ENCODE data around the gene MACROD2.
A peak's percentile ranks its signal among the peaks of the same experiment; 100 is the strongest.

The MACROD2 gene

DNA sequence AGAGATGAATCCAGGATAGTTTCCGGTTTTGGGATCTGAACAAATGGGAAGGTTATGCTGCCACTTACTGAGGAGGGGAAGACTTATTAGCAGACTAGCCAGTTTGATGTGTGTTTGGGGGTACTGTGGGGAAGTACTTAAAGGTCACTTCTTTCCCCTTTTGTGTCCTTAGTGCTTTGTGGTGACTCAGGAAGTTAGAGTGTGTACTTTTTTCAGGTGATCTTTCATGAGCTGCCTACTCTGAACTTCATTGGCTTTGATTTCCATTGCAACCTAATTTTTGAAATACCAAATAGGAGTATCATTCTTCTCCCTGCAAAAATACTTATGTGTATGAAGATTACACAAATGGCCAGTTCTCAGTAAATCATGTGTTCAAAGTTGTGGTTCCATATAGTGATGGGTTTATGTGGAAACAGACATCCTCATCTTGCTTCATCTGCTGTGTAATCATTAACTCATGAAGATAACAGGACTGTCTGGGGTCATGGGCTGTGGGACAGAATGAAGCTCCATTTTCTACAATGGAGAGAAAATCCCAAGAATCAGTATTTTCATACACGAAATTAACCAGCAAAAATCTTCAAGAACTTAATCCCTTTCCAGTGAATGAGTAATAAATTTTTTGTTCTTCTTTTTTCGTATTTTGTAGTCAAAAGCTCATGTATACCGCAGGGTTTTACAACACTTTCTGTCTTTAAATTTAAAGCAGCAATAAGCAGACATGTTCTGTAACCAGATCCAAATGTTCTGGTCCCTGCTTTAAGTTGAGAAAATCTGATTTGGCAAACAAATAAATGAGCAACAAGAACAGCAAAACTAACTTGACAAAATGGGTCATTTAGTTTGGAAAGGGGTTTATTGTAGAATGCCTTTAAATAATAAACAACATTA is 614.3 kb downstream of the MACROD2 start:
- no peak for DNase-seq

DNA sequence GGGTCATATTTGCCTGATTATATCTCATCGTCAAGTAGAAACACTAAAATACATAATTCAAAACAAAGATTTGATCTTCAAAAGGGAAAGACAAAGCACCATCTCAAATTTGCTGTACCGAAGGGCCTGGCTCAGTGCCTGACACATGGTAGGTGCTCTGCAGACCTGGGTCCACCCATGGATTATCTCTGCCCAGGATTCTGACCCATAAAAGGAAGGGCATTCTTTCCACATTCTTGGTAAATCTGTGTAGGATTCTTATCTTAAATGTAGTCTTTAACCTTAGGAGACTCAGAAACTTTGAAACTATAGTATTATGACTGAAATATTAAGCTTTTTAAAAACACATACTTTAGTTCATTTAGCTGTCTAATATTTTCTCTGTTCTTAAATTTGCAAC is 616.2 kb downstream of the MACROD2 start:
- no peak for DNase-seq

DNA sequence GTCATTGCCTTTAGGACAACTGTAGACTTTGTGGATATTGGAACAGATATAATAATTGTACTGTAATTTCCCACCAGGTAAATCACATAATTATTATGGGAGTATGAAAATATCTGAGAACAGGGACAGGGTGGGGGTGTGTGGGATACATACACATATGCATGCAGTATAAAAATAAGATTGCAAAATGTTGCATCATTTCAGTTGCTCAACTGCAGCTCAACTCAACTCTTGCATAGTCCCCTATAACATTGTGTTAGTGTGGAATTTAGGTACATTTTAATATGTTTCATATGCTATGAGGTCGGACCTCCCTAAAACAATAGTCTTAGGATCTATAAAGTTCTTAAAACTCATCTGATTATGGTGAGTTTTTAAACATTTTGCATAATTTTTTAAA is 617.1 kb downstream of the MACROD2 start:
- DNase-seq = no peak

DNA sequence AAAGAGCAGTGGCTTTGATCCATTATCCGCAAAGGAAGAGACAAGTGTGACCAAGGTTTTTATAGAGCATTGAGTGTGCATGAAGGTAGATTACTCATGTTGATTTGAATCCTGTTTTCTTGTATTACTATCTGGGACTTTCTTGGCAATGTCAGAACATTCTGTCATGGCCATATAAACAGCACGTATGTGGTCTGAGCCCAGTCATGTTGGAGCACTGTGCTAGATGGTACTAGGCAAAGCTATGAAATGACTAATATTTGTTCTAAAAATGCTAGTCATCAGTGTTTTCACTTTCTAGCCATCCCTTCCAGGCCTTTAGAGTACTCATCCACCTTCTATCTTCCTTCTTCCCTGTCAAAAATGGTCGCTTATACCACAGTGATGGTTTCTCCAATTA is 620.7 kb downstream of the MACROD2 start:
- no peak for DNase-seq

DNA sequence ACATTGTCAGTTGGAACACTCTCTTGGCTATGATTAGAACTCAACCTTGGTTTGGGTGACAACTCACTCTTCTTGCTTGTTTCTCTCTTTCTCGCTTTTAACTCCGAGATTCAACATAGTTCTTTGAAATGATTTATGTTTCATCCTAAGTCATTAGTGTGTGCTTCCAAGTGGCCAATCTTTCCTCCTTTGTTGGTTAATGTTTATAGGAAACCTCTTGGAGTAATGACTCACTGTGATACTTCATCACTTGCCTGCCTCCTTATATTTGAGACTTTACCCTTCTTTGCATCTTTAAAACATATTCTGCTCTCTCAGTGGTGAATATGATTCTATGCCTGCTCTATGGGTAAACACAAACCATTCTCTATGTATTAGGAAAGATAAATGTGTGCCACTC is 621.8 kb downstream of the MACROD2 start:
- no peak for DNase-seq

DNA sequence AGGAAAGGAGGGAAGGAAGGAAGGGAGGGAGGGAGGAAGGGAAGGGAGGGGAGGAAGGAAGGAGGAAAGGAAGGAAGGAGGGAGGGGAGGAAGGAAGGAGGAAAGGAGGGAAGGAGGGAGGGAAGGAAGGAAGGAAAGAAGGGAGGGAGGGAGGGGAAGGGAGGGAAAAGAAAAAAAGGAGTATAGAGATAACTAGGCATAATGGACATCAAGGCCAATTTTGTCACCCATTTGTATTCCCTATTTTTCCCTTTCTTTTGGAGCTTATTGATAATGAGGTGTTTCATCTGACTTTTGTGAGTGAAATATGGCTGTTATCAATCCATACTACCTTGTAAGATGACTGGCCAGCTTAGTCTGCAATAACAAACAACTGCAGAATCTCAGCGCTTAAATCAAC is 624.1 kb downstream of the MACROD2 start:
- no peak for DNase-seq

DNA sequence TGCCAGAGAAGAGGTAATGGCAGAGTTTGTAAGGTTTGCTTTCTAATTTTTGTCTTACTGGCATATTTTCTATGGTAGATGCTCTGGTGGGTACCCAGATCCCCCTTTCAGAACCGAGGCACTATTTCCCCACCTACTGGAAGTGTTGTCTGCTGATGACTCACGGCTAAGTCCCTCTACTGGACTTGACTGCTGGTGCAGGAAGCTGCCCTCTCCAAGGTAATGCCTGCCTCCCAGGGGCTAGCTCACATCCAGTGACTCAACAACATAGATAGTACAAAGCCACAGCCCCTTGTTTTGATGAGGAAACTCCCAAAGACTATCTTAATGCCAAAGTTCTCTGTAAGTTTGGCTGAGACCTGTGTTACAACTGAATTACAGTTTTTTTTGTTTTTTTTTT is 627.5 kb downstream of the MACROD2 start:
- DNase-seq = no peak

DNA sequence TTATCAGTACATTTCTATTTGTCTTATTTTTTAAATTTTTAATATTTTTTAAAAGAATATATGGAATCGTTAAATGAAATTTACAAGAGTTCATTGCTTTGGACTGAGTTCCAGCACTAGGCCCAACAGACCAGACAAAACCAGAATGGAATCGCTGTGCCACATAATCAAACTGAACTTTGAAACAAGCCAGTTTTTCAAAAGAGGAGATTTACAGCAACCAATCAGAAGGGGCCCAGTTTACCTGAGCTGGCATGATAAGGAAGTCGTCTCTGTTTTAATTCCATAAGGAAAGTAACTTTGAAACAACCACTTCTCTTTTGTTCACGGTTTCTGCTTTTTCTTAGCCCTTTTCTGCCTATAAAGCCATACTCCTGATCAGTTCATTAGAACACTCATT is 635.7 kb downstream of the MACROD2 start:
- no peak for DNase-seq

DNA sequence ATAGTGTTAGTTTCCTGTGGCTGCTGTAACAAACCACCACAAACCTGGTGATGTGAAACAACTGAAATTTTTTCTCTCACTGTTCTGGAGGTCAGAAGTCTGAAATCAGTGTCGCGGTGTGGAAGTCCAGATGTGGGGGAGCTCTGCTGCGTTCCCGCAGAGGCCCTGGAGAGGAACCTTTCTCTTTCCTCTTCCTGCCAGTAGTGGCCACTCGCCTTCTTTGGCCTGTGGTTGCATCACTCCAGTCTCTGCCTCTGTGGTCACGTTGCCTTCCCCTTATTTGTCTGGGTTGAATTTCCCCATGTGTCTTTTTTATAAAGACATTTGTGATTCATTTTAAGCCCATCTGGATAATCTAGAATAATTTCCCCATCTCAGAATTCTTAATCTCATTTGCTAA is 637.6 kb downstream of the MACROD2 start:
- DNase-seq = no peak

DNA sequence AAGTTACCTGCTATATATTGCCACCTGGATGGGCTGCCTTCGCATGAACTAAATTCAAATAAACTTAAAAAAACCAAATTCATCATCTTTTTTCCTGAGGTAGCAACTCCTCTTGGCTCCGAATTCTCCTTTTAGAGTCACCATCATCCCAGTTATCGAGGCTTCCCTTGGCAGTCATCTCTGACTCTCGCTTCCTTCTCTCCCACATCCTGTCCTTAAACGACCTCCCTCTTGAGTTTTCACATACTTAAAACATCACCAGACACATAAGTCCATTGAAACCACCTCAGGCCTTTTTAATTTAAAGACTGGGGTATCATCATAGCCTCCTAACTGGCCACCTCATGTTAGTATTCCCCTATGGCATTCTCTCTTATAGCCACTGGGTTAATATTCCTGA is 638.2 kb downstream of the MACROD2 start:
- DNase-seq = no peak

DNA sequence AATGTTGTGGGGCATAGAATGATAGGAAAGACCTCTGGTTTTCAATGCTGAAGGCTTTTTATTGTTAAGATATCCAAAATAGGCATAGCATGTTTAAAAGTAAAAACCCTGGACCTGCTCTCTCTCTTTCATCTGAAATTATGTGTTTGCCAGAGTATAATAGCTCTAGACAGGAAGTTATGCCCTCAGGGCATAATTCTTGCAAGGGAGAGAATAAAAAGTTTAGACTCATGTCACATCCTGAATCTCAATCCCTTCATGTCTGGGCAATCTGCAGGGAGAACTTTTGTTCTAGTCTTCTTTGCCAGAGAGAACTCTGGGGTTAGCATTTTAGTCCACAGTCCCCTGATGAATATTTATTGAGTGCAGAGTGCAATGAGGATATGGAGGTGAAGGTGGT is 639.3 kb downstream of the MACROD2 start:
- no peak for DNase-seq

DNA sequence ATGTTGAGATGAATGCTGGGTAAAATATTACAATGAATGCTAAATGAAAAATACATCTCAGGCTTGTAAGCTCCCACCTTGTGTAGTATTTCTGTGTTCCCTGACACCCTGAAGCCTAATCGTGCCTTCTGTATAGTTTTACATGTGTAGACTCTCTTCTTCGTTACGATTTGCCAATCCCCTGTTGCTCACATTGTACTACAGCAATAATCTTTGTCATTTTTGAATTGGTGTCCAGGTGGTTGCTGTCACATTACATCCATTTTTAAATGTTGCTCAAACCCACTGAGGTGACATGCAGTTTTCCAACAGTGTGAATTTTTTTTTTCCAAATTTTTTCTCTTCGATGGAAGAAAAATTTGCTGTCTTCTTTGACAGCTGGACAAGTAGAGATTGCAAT is 642.1 kb downstream of the MACROD2 start:
- no peak for DNase-seq

DNA sequence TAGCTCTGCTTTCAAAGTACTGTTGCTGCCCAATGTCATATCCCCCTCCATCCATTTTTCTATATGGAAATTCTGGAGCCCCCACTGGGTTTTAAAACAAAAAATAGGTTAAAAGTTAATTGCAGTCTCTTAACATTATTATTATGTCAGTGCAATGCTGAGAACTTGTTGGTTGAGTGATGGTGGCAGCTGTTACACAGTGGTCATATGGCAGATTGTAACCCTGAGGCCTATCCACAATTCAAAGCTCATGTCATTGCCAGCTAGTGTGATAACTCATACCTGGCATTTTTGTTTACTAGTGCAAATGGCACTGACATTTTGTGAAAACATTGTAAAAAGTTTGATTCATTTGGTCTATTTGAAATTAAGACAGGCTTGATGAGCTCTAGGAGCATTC is 647.8 kb downstream of the MACROD2 start:
- DNase-seq = no peak

DNA sequence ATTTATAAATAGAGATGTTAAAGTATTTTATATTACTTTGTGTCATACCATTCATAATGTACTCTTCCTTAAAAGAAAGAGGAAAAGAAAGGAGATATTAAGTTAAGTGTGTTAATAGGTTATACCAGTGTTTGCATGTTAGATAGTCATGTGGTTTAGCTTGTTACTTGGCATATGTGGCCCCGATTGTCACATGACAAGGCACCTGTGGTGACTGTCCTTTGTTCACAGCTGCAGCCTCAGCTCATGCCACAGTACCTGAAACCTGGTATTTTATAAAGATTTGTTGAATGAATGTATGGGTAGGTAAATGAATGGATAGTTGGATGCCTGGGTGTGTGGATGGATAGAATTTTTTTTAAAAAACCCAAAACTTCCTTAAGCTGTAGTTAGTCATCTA is 648.2 kb downstream of the MACROD2 start:
- no peak for DNase-seq

DNA sequence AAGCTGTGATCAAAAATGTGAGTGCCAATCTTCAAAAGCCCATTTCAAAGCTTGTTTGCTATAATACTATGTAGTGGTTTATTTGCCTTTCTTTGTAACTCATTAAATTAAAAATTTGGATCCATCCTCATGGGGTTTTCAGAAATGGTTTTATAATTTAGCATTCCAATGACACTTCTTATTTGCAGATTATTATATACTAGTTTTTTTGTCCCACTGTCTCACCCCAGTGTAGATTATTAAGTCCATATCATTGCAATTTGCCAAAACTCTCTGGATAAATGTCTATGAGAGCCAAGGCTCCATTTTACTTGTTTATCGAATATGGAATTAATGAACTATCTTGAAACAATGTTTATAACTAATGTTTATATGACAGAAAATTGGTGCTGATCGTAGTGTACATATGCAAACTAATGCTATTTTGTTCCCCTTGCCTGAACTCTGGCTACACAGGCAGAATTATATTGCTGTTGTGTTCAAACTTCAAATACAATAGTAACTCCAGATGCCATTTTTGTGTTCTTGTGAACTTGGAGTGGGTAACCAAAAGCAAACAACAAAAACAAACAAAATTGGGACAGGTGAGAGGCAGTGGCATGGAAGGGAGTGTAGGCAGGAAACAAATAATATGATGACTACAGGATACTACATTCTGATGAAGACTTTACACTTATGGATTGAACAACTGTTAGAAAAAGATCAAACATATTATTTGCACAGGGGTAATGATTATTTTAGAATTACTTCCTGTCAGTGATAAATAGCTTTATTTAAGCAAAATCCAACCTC is 649.2 kb downstream of the MACROD2 start:
- DNase-seq = peak; percentile 29

DNA sequence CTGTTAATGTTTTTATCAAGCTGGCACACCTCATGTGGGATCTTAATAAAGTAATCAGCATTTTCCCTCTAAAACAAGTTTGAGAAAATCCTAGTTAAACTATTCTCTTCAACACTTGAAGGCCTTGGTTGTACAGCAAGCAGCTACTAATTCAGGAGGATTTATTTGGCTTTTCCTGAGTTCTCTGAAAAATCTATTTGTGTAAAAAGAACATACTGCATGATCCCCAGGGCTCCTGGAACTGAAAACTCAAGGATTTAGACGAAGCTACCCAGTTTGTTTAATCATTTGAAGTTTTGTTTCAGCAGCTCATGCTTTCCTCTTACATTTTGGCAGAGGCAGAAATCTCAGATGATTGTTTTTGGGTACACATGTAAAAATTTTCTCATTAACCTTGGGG is 651.7 kb downstream of the MACROD2 start:
- DNase-seq = no peak

DNA sequence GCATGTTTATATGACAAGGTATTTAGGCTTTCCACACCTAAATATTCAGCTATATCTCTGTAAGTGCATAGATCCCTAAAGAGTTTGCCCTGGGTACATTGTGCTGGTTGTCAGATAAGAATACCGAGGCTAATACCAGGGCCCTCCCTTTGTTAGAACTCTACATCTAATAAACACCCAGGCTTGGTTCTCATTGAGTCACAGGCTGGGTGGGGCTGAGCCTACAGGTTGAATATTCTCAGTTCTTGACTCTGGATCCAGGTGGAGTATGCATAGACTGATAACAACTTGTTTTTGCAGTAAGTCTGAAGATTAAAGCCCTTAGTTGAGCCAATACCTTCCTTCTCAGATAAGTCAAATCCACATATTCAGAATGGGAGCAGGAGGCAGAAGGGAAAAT is 654.3 kb downstream of the MACROD2 start:
- DNase-seq = no peak

DNA sequence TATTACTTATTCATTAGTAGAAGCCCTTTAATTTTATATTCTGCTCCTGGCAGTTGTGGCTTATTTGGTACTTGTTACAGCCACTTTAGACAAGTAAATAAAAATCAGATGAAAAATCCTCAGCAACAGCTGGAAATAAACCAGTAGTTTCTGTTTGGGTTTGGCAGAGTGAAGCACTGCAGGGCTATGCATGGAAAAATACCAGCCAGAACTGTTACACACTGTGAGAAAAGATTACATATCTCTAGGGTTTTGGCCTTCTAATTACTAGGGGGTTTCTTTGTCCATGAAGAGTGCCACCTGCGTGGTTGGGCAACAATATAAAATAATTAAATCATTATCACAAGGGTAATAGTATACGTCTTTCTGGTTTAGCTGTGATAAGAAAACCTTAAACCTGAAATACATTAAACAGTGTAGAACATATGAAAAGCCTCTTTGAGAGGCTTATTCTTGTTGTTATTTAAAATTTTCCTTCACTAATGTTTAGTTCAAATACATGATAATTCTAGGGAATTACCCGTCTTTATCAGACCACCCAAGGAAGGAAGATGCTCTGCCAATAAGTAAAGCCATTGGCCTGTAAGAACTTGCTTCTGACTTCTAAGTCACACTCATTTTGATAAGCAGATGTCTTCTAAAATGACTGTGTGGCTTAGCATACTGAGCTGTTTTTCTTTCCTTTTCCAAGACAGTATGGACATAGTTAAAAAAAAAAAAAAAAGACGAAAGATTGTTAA is 662.1 kb downstream of the MACROD2 start:
- DNase-seq = peak; percentile 19

DNA sequence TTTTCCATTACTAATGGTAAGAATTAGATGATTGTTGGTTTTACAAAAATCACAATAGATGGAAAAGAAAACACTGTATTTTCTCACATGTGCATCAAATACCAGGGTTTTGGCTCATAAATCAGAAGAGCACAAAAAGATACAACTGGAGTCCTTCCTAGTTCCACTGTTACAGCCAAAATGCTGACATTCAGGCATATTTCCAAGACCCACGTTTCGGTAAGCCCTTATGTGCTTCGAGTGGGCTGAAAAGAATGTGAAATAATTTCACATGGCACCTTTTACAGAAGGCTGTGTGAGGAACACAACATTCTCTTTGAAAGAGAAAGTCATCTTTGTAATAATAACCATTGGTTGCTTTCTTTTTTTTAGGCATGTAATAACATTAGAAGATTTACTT is 668.8 kb downstream of the MACROD2 start:
- no peak for DNase-seq

DNA sequence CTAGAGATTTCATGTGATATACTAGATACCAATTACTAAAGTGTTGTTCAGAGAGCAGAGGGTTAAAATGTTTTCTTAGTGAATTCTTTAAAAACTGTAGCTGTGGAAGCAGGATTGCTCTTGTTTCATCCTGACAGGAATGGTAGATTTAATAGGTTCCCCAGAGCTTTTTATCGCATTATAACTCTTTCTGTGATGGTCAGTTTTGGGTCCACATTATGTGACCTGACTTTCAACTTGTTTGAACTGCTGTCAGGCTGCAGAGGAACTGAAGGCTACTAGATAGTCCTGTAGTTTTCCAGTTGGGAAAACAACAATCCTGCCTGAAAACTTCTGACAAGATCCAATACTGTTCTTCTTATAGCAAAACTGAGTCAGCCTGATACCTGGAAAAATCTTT is 671.4 kb downstream of the MACROD2 start:
- DNase-seq = no peak

DNA sequence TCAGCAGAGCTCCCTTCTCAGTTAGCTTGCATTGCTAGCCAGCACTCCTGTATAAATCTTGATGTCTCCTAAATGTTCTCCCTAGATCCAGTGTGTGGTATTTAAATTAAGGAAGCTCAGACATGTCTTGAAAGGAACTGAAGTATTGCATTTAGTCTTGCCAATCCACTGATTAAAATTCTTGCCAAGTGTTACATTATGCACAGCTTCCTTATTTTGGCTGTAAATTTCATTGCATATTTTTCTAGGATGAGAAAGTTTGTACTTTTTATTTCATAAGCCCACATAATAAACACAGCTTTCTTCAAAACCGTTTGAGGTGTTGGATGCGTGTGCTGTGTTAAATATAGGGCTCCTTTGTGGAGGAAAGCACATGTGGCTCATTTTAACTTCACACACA is 671.9 kb downstream of the MACROD2 start:
- no peak for DNase-seq

DNA sequence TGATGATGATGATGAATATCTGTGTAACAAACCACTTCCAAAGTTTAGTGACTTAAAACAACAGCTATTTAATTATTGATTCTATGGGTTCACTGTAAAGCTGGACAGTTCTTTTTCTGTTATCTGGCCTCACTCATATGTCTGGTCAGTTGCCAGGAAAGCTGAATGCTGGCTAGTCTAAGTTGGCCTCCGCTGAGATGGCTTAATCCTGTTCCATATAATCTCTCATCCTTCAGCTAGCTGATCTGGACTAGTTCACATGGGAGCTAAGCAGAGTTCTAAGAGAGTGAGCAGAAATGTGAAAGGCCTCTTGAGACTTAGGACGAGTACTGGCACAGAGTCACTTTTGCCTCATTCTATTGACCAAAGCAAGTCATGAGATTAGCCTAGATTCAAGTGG is 676.8 kb downstream of the MACROD2 start:
- DNase-seq = no peak

DNA sequence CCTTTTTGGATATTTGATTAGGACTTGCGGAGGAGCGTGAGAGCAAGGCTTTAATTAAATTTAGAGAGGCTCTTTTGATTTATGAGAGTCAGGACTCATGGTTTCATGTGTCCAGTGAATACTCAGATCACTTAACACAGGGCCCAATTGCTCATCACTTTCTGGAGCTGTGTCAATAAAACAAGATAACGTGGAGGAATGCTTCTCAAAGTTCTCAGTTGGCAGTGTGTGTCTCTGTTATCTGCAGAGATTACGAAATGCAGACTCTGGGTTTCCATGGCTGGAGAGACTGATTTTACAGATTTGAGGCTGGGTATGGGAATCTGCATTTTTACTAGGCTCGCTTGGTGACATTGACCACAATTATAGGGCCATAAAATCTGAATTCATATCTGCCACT is 677.8 kb downstream of the MACROD2 start:
- no peak for DNase-seq

DNA sequence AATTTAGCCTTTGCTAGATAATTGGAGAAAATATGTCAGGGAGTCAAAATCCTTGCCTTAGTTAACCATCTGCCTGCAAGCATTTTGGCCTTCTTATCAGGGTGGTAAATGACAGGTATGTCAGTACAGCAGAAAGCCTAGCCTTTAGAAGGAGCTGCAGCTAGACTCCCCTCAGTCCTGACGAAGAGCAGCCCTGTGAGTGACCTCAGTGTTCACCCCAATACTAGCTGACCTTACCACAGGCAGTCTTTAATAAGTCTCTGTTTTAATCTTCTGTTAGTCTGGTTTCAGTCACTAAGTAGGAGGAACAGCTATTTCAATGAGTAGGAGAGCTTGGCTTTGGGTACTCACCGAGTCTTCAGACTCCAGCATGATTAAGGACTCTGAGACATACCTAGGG is 682.1 kb downstream of the MACROD2 start:
- DNase-seq = no peak
